ENCODE data around the gene DPPA4. TPM values are rescaled to one million over a fixed set of nuclear protein-coding genes. Genes with fewer than 3 reads are reported as not detected.

The DPPA4 gene
- total RNA-seq, 1 donor from 2014 or later, result 83.0 TPM

- no peaks in the 10 kb centered on the region for H4K20me1 ChIP-seq (ENCODE audit: insufficient read depth, low read length)
- no peaks in the 10 kb centered on the region for H3K36me3 ChIP-seq (ENCODE audit: insufficient read depth, low read length)
- H3K4me1 ChIP-seq (ENCODE audit: insufficient read depth, low read length), result no peaks in the 10 kb centered on the region
- H3K27me3 ChIP-seq (ENCODE audit: insufficient read depth, low read length), result no peaks in the 10 kb centered on the region
- no peaks in the 10 kb centered on the region for H3K9me3 ChIP-seq (ENCODE audit: insufficient read depth, low read depth, low read length)
- H3K9ac ChIP-seq (ENCODE audit: low read length), result no peak overlapping the region
- TF ChIP-seq EZH2 (IDR thresholded peaks at IDR 0.05; ENCODE audit: insufficient read depth, low read length), result no peak
- TF ChIP-seq CTCF (IDR thresholded peaks at IDR 0.05; ENCODE audit: insufficient read depth, low read depth, low read length), result no peak
- Mint-ChIP-seq H3K27ac (ENCODE audit: unreplicated experiment) (no peak overlapping the region), H3K9me3 (ENCODE audit: unreplicated experiment) (no peaks in the 10 kb centered on the region), H3K4me1 (ENCODE audit: low read depth, unreplicated experiment) (peaks cover 12% of the 10 kb centered on the region), H3K4me3 (ENCODE audit: unreplicated experiment) (no peak overlapping the region), H3K36me3 (ENCODE audit: low read depth, unreplicated experiment) (peaks cover 13% of the 10 kb centered on the region), H3K27me3 (ENCODE audit: low read depth, unreplicated experiment) (no peaks in the 10 kb centered on the region)
- DNase-seq (ENCODE audit: low read depth), result no peak
- no peaks in the 10 kb centered on the region for H3K79me2 ChIP-seq (ENCODE audit: insufficient read depth, low read length)
- no peak overlapping the region for H3K4me2 ChIP-seq (ENCODE audit: low read length)
- FAIRE-seq, result no peak
- H3K4me3 ChIP-seq (ENCODE audit: insufficient read depth, low read depth, low read length), result no peak overlapping the region
- H3K27ac ChIP-seq (ENCODE audit: low read depth, low read length), result no peak overlapping the region
- no peak overlapping the region for H2AFZ ChIP-seq (ENCODE audit: low read depth, low read length)
These were observed 5.7 kb downstream of the DPPA4 start for GRCh38 chr3:109331692-109332091.

GRCh38 chr3:109330405-109330804 lies 6.9 kb downstream of the DPPA4 start:
- no peak for FAIRE-seq
- Histone ChIP-seq H4K20me1 (ENCODE audit: insufficient read depth, low read length) (no peaks in the 10 kb centered on the region), H3K9me3 (ENCODE audit: insufficient read depth, low read depth, low read length) (no peaks in the 10 kb centered on the region)

More at GRCh38 chr3:109330405-109330804, 6.9 kb downstream of the DPPA4 start:
- H3K36me3 ChIP-seq (ENCODE audit: insufficient read depth, low read length), result no peaks in the 10 kb centered on the region
- H3K36me3 Mint-ChIP-seq (ENCODE audit: low read depth, unreplicated experiment), result peaks cover 13% of the 10 kb centered on the region
- TF ChIP-seq CTCF (IDR thresholded peaks at IDR 0.05; ENCODE audit: insufficient read depth, low read depth, low read length) (no peak), EZH2 (IDR thresholded peaks at IDR 0.05; ENCODE audit: insufficient read depth, low read length) (no peak)
- H3K9ac ChIP-seq (ENCODE audit: low read length), result no peak overlapping the region
- H3K27me3 ChIP-seq (ENCODE audit: insufficient read depth, low read length), result no peaks in the 10 kb centered on the region
- peaks cover 12% of the 10 kb centered on the region for H3K4me1 Mint-ChIP-seq (ENCODE audit: low read depth, unreplicated experiment)
- no peak for DNase-seq (ENCODE audit: low read depth)
- H3K27me3 Mint-ChIP-seq (ENCODE audit: low read depth, unreplicated experiment), result no peaks in the 10 kb centered on the region
- no peak overlapping the region for H2AFZ ChIP-seq (ENCODE audit: low read depth, low read length)
- no peak overlapping the region for H3K27ac Mint-ChIP-seq (ENCODE audit: unreplicated experiment)
- no peak overlapping the region for H3K27ac ChIP-seq (ENCODE audit: low read depth, low read length)
- H3K4me3 Mint-ChIP-seq (ENCODE audit: unreplicated experiment), result no peak overlapping the region
- no peak overlapping the region for H3K4me3 ChIP-seq (ENCODE audit: insufficient read depth, low read depth, low read length)
- no peaks in the 10 kb centered on the region for H3K79me2 ChIP-seq (ENCODE audit: insufficient read depth, low read length)
- H3K9me3 Mint-ChIP-seq (ENCODE audit: unreplicated experiment), result no peaks in the 10 kb centered on the region
- no peak overlapping the region for H3K4me2 ChIP-seq (ENCODE audit: low read length)
- H3K4me1 ChIP-seq (ENCODE audit: insufficient read depth, low read length), result no peaks in the 10 kb centered on the region

Measured in astrocyte (in vitro differentiated cells and primary cell).